Astrocyte (in vitro differentiated cells and primary cell): ENCODE results near the gene EYA2.

Experiments
- EZH2 ChIP-seq: IDR thresholded peaks from 2 replicates; pipeline ENCODE4 v1.6.1; 2012; ENCODE audit warnings: mild to moderate bottlenecking, low read length, inconsistent platforms; ENCODE audit not compliant: insufficient read depth
- TF ChIP-seq, protein P1 (sequence below): IDR thresholded peaks from 2 replicates; pipeline ENCODE4 v1.5.1; 2011; ENCODE audit warnings: low read depth, mild to moderate bottlenecking, inconsistent platforms, low read length, moderate library complexity; ENCODE audit not compliant: insufficient read depth

DNA sequence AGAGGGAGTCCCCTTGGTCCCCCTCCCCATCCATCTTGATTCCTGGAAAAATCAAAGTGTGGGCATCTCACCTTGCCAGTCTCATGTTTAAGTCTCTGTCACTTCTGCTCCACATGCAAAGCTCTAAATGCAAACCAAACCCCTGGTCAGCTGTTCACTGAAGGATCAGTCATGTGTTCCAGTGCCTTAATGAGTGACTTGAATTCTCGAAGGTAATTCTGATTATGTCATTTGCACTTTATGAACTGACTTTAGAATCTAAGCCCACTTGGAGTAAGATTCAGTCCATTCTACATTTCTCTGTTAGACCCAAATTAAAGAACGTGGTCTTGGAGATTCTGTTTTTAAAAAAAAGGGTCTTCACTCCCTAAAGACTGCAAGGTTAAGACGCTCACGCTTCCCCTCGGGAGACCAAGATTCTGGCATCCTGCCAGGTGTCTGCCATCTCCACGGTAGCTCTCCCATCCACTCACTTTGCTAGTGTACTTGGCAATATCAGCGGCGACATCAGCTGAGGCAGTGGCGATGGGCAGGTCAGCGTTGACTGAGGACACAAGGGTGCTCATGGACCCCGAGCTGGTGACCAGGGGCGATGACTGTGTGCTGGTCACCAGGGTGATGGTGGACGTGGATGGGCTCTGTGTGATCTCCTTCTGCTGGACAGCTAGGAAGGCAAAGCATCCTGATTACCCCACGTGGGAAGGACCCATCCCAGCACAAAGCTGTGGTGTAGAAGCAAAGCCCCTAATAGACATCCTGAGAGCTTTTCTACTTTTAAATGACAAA, 341.4 kb downstream of the EYA2 start:
- TF ChIP-seq, protein P1, sequence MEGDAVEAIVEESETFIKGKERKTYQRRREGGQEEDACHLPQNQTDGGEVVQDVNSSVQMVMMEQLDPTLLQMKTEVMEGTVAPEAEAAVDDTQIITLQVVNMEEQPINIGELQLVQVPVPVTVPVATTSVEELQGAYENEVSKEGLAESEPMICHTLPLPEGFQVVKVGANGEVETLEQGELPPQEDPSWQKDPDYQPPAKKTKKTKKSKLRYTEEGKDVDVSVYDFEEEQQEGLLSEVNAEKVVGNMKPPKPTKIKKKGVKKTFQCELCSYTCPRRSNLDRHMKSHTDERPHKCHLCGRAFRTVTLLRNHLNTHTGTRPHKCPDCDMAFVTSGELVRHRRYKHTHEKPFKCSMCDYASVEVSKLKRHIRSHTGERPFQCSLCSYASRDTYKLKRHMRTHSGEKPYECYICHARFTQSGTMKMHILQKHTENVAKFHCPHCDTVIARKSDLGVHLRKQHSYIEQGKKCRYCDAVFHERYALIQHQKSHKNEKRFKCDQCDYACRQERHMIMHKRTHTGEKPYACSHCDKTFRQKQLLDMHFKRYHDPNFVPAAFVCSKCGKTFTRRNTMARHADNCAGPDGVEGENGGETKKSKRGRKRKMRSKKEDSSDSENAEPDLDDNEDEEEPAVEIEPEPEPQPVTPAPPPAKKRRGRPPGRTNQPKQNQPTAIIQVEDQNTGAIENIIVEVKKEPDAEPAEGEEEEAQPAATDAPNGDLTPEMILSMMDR: no peak
- no peak for TF ChIP-seq EZH2
